ENCODE results near the gene PARD3B. TPM values are rescaled to one million over a fixed set of nuclear protein-coding genes. Genes with fewer than 3 reads are reported as not detected.

Gene PARD3B
- total RNA-seq, 1 donor from 2014 or later = 12.3 TPM

DNA sequence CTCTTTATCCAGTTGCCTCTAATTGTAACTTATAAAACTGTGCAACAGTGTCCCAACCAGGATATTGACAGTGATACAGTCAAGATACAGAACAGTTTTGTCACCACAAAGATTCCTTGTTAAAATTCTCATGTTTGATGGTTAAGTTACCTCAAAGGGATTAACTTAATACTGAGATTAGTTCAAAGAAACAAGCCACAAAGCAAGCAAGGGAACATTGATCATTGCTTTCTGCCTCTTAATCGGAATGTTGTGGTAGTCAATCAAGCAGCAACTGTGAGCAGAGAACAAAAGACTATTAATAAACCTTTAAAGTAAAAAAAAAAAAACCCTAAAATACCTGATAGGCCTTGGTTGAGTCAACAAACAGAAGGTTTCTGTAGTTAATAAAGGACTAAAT is 352.3 kb downstream of the PARD3B start:
- Histone ChIP-seq H3K4me3 (no peak overlapping the region), H3K27ac (no peak overlapping the region), H3K9me3 (no peaks in the 10 kb centered on the region), H3K27me3 (no peaks in the 10 kb centered on the region), H3K36me3 (no peaks in the 10 kb centered on the region), H3K4me1 (no peaks in the 10 kb centered on the region)
- DNase-seq (ENCODE audit: extremely low spot score in 2 of 2) = no peak
- TF ChIP-seq, protein P1, sequence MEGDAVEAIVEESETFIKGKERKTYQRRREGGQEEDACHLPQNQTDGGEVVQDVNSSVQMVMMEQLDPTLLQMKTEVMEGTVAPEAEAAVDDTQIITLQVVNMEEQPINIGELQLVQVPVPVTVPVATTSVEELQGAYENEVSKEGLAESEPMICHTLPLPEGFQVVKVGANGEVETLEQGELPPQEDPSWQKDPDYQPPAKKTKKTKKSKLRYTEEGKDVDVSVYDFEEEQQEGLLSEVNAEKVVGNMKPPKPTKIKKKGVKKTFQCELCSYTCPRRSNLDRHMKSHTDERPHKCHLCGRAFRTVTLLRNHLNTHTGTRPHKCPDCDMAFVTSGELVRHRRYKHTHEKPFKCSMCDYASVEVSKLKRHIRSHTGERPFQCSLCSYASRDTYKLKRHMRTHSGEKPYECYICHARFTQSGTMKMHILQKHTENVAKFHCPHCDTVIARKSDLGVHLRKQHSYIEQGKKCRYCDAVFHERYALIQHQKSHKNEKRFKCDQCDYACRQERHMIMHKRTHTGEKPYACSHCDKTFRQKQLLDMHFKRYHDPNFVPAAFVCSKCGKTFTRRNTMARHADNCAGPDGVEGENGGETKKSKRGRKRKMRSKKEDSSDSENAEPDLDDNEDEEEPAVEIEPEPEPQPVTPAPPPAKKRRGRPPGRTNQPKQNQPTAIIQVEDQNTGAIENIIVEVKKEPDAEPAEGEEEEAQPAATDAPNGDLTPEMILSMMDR (IDR thresholded peaks at IDR 0.05) = no peak
- intact Hi-C loops (cut with DNase I) = no loop called here

DNA sequence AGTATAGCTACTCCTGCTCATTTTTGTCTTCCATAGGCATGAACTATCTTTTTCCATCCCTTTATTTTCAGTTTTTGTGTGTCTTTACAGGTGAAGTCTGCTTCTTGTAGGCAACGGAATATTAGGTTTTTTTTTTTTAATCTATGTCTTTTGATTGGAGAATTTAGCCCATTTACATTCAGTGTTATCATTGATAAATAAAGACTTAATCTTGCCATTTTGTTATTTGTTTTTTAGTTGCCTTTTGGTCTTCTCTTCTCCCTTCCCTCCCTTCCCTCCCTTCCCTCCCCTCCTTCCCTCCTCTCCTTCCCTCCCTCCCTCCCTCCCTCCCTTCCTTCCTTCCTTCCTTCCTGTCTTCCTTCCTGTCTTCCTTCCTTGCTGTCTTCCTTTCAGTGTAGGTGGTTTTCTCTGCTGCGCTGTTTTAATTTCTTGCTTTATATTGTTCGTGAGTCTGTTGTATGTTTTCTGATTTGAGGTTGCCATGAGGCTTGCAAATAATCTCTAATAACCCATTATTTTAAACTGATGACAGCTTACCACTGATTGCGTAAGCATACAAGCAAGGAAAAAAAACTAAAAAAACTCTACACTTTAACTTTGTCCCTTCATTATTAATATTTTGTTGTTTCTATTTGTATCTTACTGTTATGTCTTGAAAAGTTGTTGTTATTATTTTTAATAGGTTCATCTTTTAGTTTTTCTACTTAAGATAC is 353.8 kb downstream of the PARD3B start:
- Histone ChIP-seq H3K27me3 (no peaks in the 10 kb centered on the region), H3K4me1 (no peaks in the 10 kb centered on the region), H3K27ac (no peak overlapping the region), H3K9me3 (no peaks in the 10 kb centered on the region), H3K36me3 (no peaks in the 10 kb centered on the region), H3K4me3 (no peak overlapping the region)
- intact Hi-C loops (cut with DNase I) = no loop called here
- TF ChIP-seq POLR2AphosphoS5 (IDR thresholded peaks at IDR 0.05; ENCODE audit: insufficient read depth in 1 of 2, low read depth in 1 of 2) (no peak), POLR2A (IDR thresholded peaks at IDR 0.05) (no peak)
- TF ChIP-seq, protein P1 (IDR thresholded peaks at IDR 0.05) = no peak
- no peak for DNase-seq (ENCODE audit: extremely low spot score in 2 of 2)

DNA sequence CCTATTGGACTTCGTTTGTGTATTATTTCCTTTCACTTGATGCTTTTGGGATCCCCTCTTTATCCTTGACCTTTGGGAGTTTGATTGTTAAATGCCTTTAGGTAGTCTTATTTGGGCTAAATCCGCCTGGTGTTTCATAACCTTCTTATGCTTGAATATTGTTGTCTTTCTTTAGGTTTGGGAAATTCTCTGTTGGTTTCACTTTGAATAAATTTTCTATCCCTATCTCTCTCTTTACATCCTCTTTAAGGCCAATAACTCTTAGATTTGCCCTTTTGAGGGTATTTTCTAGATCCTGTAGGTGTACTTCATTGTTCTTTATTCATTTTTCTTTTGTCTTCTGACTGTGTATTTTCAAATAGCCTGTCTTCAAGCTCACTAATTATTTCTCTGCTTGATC is 354.7 kb downstream of the PARD3B start:
- no peak for DNase-seq (ENCODE audit: extremely low spot score in 2 of 2)
- no peaks in the 10 kb centered on the region for H3K4me1 ChIP-seq
- H3K4me3 ChIP-seq = no peak overlapping the region
- no peaks in the 10 kb centered on the region for H3K36me3 ChIP-seq
- intact Hi-C loops (cut with DNase I) = no loop called here
- no peaks in the 10 kb centered on the region for H3K27me3 ChIP-seq
- no peak overlapping the region for H3K27ac ChIP-seq
- H3K9me3 ChIP-seq = no peaks in the 10 kb centered on the region
- TF ChIP-seq POLR2AphosphoS5 (IDR thresholded peaks at IDR 0.05; ENCODE audit: insufficient read depth in 1 of 2, low read depth in 1 of 2) = no peak
- TF ChIP-seq POLR2A (IDR thresholded peaks at IDR 0.05) = no peak
- TF ChIP-seq, protein P1 (IDR thresholded peaks at IDR 0.05) = no peak

DNA sequence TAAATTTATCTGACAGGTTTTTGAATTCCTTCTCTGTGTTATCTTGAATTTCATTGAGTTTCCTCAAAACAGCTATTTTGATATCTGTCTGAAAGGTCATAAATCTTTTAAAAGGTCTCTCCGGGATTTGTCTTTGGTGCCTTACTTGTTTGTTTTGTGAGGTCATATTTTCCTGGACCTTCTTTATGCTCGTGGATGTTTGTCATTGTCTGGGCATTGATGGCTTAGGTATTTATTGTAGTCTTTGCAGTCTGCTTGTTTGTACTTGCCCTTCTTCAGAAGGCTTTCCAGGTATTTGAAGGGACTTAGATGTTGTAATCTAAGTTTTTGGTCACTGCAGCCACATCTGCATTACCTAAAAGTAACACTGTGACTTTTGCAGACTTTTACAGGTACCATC is 355.2 kb downstream of the PARD3B start:
- H3K27me3 ChIP-seq = no peaks in the 10 kb centered on the region
- H3K36me3 ChIP-seq = no peaks in the 10 kb centered on the region
- DNase-seq (ENCODE audit: extremely low spot score in 2 of 2) = no peak
- H3K27ac ChIP-seq = no peak overlapping the region
- intact Hi-C loops (cut with DNase I) = no loop called here
- no peaks in the 10 kb centered on the region for H3K4me1 ChIP-seq
- H3K9me3 ChIP-seq = no peaks in the 10 kb centered on the region
- no peak overlapping the region for H3K4me3 ChIP-seq
- no peak for TF ChIP-seq POLR2AphosphoS5 (IDR thresholded peaks at IDR 0.05; ENCODE audit: insufficient read depth in 1 of 2, low read depth in 1 of 2)
- TF ChIP-seq, protein P1 (IDR thresholded peaks at IDR 0.05) = no peak

DNA sequence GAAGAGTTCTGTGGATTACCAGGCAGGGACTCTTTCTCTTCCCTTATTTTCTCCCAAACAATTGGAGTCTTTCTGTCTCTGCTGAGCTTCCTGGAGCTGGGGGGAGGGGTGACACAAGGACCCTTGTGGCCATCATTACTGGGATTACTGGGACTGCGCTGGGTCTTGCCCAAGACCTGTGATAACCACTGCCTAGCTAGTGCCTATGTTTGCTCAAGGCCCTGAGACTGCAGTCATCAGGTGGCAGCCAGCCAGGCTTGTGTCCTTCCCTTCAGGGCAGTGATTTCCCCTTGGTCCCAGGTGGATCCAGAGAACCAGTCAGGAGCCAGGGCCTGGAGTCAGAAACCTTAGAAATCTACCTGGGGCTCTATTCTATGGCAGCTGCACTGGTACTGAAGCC is 355.6 kb downstream of the PARD3B start:
- Histone ChIP-seq H3K36me3 (no peaks in the 10 kb centered on the region), H3K27me3 (no peaks in the 10 kb centered on the region), H3K27ac (no peak overlapping the region), H3K4me3 (no peak overlapping the region), H3K4me1 (no peaks in the 10 kb centered on the region), H3K9me3 (no peaks in the 10 kb centered on the region)
- DNase-seq (ENCODE audit: extremely low spot score in 2 of 2) = no peak
- intact Hi-C loops (cut with DNase I) = no loop called here
- TF ChIP-seq, protein P1 (IDR thresholded peaks at IDR 0.05) = no peak
